Left ventricle myocardium superior (tissue), 1 donor: ENCODE measurements around the gene GSK3B. TPM values are rescaled to one million over a fixed set of nuclear protein-coding genes. Genes with fewer than 3 reads are reported as not detected.
A peak's percentile ranks its signal among the peaks of the same experiment; 100 is the strongest.

ENCODE experiments used
- ATAC-seq: fragments of 200-7000 bp; cut with Tn5 transposase; one replicate; pipeline ENCODE4 v1.9.1; 2020; ENCODE audit warnings: mild to moderate bottlenecking, moderate library complexity
- DNase-seq: peaks from one replicate; pipeline ENCODE4 v3.0.0-alpha.2; 2020
- intact Hi-C: fragments of 100-400 bp; cut with micrococcal nuclease; formaldehyde crosslinking; loops from one replicate; pipeline ENCODE4 v1.11.0; 2022
- long read RNA-seq: library from polyadenylated mRNA; unstranded; transcript quantifications from one replicate; pipeline ENCODE4 v2.0.0, GENCODE V29; 2021
- total RNA-seq: library from RNA; stranded (reverse); fragmentation: NEBNext Ultra II Directional; extraction: Animal tissue kit (Norgen Biotek cat#: 25700); gene quantifications from one replicate; pipeline ENCODE4 v1.2.1, GENCODE V29; 2021
- donor health status: DM: no; HTN: yes; CAD: no; lungs with severe emphysema.

The GSK3B gene
- total RNA-seq: 45.7 TPM
- long read RNA-seq, full-length matches to known transcripts: 9 of 16 reads
- long read RNA-seq, partial matches to known transcripts: 2 of 16 reads
- long read RNA-seq, other reads (novel, unspliced or antisense): 5 of 16 reads

- intact Hi-C loops: loop anchor here (10.0 kb wide), 1 partner anchor 189 kb away; no protein-coding TSS in a partner anchor
- ATAC-seq: peak; percentile 86
- DNase-seq: peak; percentile 98
These were observed at the start of gene GSK3B for GRCh38 chr3:120093911-120094775. Gene GSK3B (minus strand): TSS chr3:120094447. CDS start chr3:120093434, 1,013 bp downstream.

- DNase-seq (no peak), ATAC-seq (no peak)
- intact Hi-C loops: no loop called here
These were observed 49.4 kb upstream of the GSK3B start for GRCh38 chr3:120143676-120144075.

GRCh38 chr3:120142236-120142635, 48.0 kb upstream of the GSK3B start:
- ATAC-seq (no peak), DNase-seq (no peak)
- intact Hi-C loops: no loop called here

GRCh38 chr3:120140098-120140742, 46.0 kb upstream of the GSK3B start:
- intact Hi-C loops: no loop called here
- ATAC-seq (no peak), DNase-seq (no peak)

GRCh38 chr3:120139140-120139539, 44.9 kb upstream of the GSK3B start:
- intact Hi-C loops: no loop called here
- no peak for ATAC-seq

GRCh38 chr3:120137548-120137947, 43.3 kb upstream of the GSK3B start:
- DNase-seq (no peak), ATAC-seq (no peak)
- intact Hi-C loops: no loop called here

More at GRCh38 chr3:120139140-120139539, 44.9 kb upstream of the GSK3B start:
- no peak for DNase-seq

- ATAC-seq (no peak), DNase-seq (no peak)
- intact Hi-C loops: no loop called here
These were observed 36.4 kb upstream of the GSK3B start for GRCh38 chr3:120130656-120131055.

- intact Hi-C loops: no loop called here
- DNase-seq: no peak
- no peak for ATAC-seq
These were observed 35.7 kb upstream of the GSK3B start for GRCh38 chr3:120129718-120130513.

GRCh38 chr3:120129051-120129450, 34.8 kb upstream of the GSK3B start:
- intact Hi-C loops: no loop called here
- no peak for DNase-seq
- ATAC-seq: no peak

GRCh38 chr3:120125992-120126391, 31.7 kb upstream of the GSK3B start:
- DNase-seq: no peak
- intact Hi-C loops: no loop called here
- ATAC-seq: no peak

GRCh38 chr3:120119846-120120510, 25.7 kb upstream of the GSK3B start:
- ATAC-seq: no peak
- intact Hi-C loops: no loop called here
- DNase-seq: no peak

- no peak for DNase-seq
- intact Hi-C loops: no loop called here
- no peak for ATAC-seq
These were observed 20.7 kb upstream of the GSK3B start for GRCh38 chr3:120114981-120115380.

GRCh38 chr3:120114376-120114775, 20.1 kb upstream of the GSK3B start:
- ATAC-seq: no peak
- intact Hi-C loops: no loop called here
- no peak for DNase-seq

GRCh38 chr3:120113128-120114116, 19.2 kb upstream of the GSK3B start:
- intact Hi-C loops: no loop called here
- no peak for DNase-seq

GRCh38 chr3:120111898-120112297, 17.7 kb upstream of the GSK3B start:
- DNase-seq (no peak), ATAC-seq (no peak)
- intact Hi-C loops: no loop called here

More at GRCh38 chr3:120113128-120114116, 19.2 kb upstream of the GSK3B start:
- no peak for ATAC-seq

GRCh38 chr3:120103276-120103675, 9.0 kb upstream of the GSK3B start:
- DNase-seq (no peak), ATAC-seq (peak; percentile 20)
- intact Hi-C loops: no loop called here

- DNase-seq (no peak), ATAC-seq (peak; percentile 83)
- intact Hi-C loops: no loop called here
These were observed 8.4 kb upstream of the GSK3B start for GRCh38 chr3:120102674-120103073.

GRCh38 chr3:120102232-120102631, 8.0 kb upstream of the GSK3B start:
- DNase-seq (no peak), ATAC-seq (peak; percentile 63)
- intact Hi-C loops: no loop called here
